Esophagus squamous epithelium (tissue), 4 donors: ENCODE results near the gene ZNF606.

ENCODE experiments used
- CTCF ChIP-seq, 6 experiments: fragments of 450-650 bp in 4 of 6; fragments of 200-600 bp in 2 of 6; sonication (generic) in 2 of 6; IDR thresholded peaks; one replicate each; pipeline ENCODE4 v1.5.1; 2016 to 2019; ENCODE audit warnings: antibody characterized with exemption in 6 of 6, mild to moderate bottlenecking in 4 of 6, moderate library complexity in 4 of 6
- POLR2A ChIP-seq, 4 donors: fragments of 450-650 bp; IDR thresholded peaks; one replicate each; pipeline ENCODE4 v1.6.1; 2017; ENCODE audit warnings: antibody characterized with exemption in 4 of 4, mild to moderate bottlenecking in 4 of 4, moderate library complexity in 3 of 4

GRCh38 chr19:58022283-58022660 lies 19.7 kb upstream of the ZNF606 start:
- TF ChIP-seq CTCF (IDR thresholded peaks at IDR 0.05) (no peak), POLR2A (IDR thresholded peaks at IDR 0.05) (no peak)
